Keratinocyte (primary cell): Measurements from ENCODE around the gene GAA. TPM values are rescaled to one million over a fixed set of nuclear protein-coding genes. Genes with fewer than 3 reads are reported as not detected.

Experiments
- DNase-seq: peaks from one replicate; pipeline ENCODE4 v3.0.0-alpha.2; 2011; ENCODE audit warnings: low read depth, missing footprints, low spot score
- FAIRE-seq: peaks from 2 replicates; lab custom pipeline; 2011; peaks lifted over from hg19 to GRCh38; lab: Jason Lieb, UNC
- H2AFZ ChIP-seq: 2 replicates; pipeline ENCODE4 v1.6.0; 2012; ENCODE audit warnings: low read length, control low read depth, inconsistent platforms; ENCODE audit not compliant: control insufficient read depth
- H3K27ac ChIP-seq: 2 replicates; pipeline ENCODE4 v1.5.1; 2011; ENCODE audit warnings: low read length; ENCODE audit not compliant: control insufficient read depth, insufficient read depth
- H3K27me3 ChIP-seq: 3 replicates; pipeline ENCODE4 v1.6.0; 2011; ENCODE audit warnings: low read length; ENCODE audit not compliant: control insufficient read depth, insufficient read depth; ENCODE audit errors: extremely low read depth
- H3K36me3 ChIP-seq, 2 experiments: 2 replicates in 1 of 2; 3 replicates in 1 of 2; pipeline ENCODE4 v1.5.1; 2011; ENCODE audit warnings: low read length in 2 of 2, mild to moderate bottlenecking in 1 of 2; ENCODE audit not compliant: control insufficient read depth in 2 of 2, insufficient read depth in 2 of 2; ENCODE audit errors: extremely low read depth in 1 of 2
- H3K4me1 ChIP-seq: 3 replicates; pipeline ENCODE4 v1.5.1; 2011; ENCODE audit warnings: low read length; ENCODE audit not compliant: control insufficient read depth, insufficient read depth; ENCODE audit errors: extremely low read depth
- H3K4me2 ChIP-seq: 3 replicates; pipeline ENCODE4 v1.6.0; 2011; ENCODE audit warnings: low read depth, low read length; ENCODE audit not compliant: control insufficient read depth, insufficient read depth; ENCODE audit errors: extremely low read depth
- H3K4me3 ChIP-seq, 3 experiments: fragments of 200-600 bp in 1 of 3; sonication (generic) in 1 of 3; 2 replicates in 2 of 3; 3 replicates in 1 of 3; pipeline ENCODE4 v1.5.1; 2011 to 2016; ENCODE audit warnings: low read length in 3 of 3, mild to moderate bottlenecking in 3 of 3, control low read depth in 2 of 3, inconsistent platforms in 1 of 3, low read depth in 1 of 3, mixed read lengths in 1 of 3, mixed run types in 1 of 3, moderate library complexity in 1 of 3; ENCODE audit not compliant: control insufficient read depth in 2 of 3, insufficient read depth in 2 of 3; ENCODE audit errors: extremely low read depth in 1 of 3
- H3K79me2 ChIP-seq: 2 replicates; pipeline ENCODE4 v1.6.0; 2012; ENCODE audit warnings: low read length; ENCODE audit not compliant: control insufficient read depth, insufficient read depth
- H3K9ac ChIP-seq: 3 replicates; pipeline ENCODE4 v1.6.0; 2011; ENCODE audit warnings: low read length; ENCODE audit not compliant: control insufficient read depth, insufficient read depth; ENCODE audit errors: extremely low read depth
- H3K9me1 ChIP-seq: 3 replicates; pipeline ENCODE4 v1.6.0; 2011; ENCODE audit warnings: low read length; ENCODE audit not compliant: control insufficient read depth, insufficient read depth; ENCODE audit errors: extremely low read depth
- H3K9me3 ChIP-seq: 2 replicates; pipeline ENCODE4 v1.5.1; 2012; ENCODE audit warnings: low read depth, low read length; ENCODE audit not compliant: control insufficient read depth
- H4K20me1 ChIP-seq: 3 replicates; pipeline ENCODE4 v1.6.0; 2011; ENCODE audit warnings: low read length; ENCODE audit not compliant: control insufficient read depth, insufficient read depth; ENCODE audit errors: extremely low read depth
- EZH2 ChIP-seq: IDR thresholded peaks from one replicate; pipeline ENCODE4 v1.6.1; 2012; ENCODE audit warnings: inconsistent platforms, mild to moderate bottlenecking, low read length, moderate library complexity
- dilution Hi-C: fragments of 300-500 bp; cut with MboI; formaldehyde crosslinking; loops from one replicate; pipeline ENCODE4 v1.7.0; 2020; ENCODE audit warnings: low sequenced_read_pairs; ENCODE audit not compliant: extremely low pct_ligation_motif_present
- polyA plus RNA-seq, 5 experiments: library from polyadenylated mRNA; depleted of rRNA in 3 of 5; stranded (reverse) in 3 of 5; stranded (forward) in 1 of 5; unstranded in 1 of 5; fragments of >200 nt; gene quantifications; 1 replicate in 1 of 5; 2 replicates in 3 of 5; 3 replicates in 1 of 5; pipeline versions ENCODE4 v1.2.1 to v1.2.3, GENCODE V29; 2011 to 2012; ENCODE audit warnings: missing spikeins in 2 of 5, low read depth in 1 of 5, low replicate concordance in 1 of 5
- TF ChIP-seq, protein P1 (sequence below), 3 experiments: IDR thresholded peaks in 1 of 3; conservative IDR thresholded peaks in 1 of 3; optimal IDR thresholded peaks in 1 of 3; 2 replicates in 2 of 3; 3 replicates in 1 of 3; pipeline versions ENCODE3 to v1.5.1; 2011; ENCODE audit warnings: low read length in 3 of 3, mild to moderate bottlenecking in 3 of 3, moderate library complexity in 2 of 3, control low read depth in 1 of 3, inconsistent platforms in 1 of 3; ENCODE audit not compliant: insufficient read depth in 2 of 3; ENCODE audit errors: extremely low read depth in 1 of 3

Gene GAA
- polyA plus RNA-seq, 1 donor (not counting 4 experiments of a cell fraction or from before 2014, with no cell fraction given), result 3.2 TPM

DNA sequence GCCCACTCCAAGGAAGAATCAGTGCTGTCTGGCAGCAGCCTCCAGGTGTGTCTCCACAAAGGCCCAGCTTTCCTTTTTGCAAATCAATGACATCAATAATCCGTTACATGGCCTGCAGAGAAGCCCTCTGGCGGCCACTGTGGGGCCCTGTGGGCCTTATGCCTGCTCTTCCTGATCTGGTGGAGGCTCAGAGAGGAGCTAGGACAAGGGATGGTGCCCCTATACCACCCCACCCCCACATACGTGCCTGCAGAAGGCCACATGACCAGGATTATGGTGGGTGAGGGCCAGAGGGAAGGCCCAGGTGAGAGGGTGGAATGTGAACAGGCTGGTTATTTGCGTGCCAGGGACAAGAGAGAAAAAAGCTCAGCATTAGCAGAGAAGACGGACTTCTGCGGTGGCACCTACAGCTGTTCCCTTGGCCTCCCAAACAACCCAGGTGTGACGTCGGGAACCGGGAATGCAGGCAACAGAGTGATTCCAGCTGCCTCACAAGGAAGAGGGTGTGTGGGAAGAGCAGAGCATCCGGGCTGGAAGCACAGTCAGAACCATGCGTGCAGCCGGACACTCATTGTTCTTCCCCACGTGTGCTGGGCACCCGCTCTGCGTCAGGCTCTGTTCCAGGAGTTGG, 23.1 kb downstream of the GAA start:
- FAIRE-seq (peak; percentile 60), DNase-seq (no peak)
- Histone ChIP-seq H3K4me1 (peaks cover 11% of the 10 kb centered on the region), H3K9ac (peak overlapping the region; percentile 47), H3K36me3 (no peaks in the 10 kb centered on the region), H3K27me3 (no peaks in the 10 kb centered on the region), H3K9me1 (no peaks in the 10 kb centered on the region), H4K20me1 (no peaks in the 10 kb centered on the region), H3K27ac (peak overlapping the region; percentile 49), H3K9me3 (no peaks in the 10 kb centered on the region), H2AFZ (peak overlapping the region; percentile 44), H3K79me2 (no peaks in the 10 kb centered on the region), H3K4me2 (peak overlapping the region; percentile 27), H3K4me3 (no peak overlapping the region)
- dilution Hi-C loops, result no loop called here
- TF ChIP-seq, protein P1, sequence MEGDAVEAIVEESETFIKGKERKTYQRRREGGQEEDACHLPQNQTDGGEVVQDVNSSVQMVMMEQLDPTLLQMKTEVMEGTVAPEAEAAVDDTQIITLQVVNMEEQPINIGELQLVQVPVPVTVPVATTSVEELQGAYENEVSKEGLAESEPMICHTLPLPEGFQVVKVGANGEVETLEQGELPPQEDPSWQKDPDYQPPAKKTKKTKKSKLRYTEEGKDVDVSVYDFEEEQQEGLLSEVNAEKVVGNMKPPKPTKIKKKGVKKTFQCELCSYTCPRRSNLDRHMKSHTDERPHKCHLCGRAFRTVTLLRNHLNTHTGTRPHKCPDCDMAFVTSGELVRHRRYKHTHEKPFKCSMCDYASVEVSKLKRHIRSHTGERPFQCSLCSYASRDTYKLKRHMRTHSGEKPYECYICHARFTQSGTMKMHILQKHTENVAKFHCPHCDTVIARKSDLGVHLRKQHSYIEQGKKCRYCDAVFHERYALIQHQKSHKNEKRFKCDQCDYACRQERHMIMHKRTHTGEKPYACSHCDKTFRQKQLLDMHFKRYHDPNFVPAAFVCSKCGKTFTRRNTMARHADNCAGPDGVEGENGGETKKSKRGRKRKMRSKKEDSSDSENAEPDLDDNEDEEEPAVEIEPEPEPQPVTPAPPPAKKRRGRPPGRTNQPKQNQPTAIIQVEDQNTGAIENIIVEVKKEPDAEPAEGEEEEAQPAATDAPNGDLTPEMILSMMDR (optimal IDR thresholded peaks at IDR 0.05 in 1 of 3, IDR thresholded peaks at IDR 0.05 in 1 of 3, conservative IDR thresholded peaks at IDR 0.05 in 1 of 3; ENCODE audit: extremely low read depth in 1 of 3, insufficient read depth in 2 of 3, low read length in 3 of 3), result peak; percentile 20 to 41 (median 32)
- TF ChIP-seq EZH2, result no peak

DNA sequence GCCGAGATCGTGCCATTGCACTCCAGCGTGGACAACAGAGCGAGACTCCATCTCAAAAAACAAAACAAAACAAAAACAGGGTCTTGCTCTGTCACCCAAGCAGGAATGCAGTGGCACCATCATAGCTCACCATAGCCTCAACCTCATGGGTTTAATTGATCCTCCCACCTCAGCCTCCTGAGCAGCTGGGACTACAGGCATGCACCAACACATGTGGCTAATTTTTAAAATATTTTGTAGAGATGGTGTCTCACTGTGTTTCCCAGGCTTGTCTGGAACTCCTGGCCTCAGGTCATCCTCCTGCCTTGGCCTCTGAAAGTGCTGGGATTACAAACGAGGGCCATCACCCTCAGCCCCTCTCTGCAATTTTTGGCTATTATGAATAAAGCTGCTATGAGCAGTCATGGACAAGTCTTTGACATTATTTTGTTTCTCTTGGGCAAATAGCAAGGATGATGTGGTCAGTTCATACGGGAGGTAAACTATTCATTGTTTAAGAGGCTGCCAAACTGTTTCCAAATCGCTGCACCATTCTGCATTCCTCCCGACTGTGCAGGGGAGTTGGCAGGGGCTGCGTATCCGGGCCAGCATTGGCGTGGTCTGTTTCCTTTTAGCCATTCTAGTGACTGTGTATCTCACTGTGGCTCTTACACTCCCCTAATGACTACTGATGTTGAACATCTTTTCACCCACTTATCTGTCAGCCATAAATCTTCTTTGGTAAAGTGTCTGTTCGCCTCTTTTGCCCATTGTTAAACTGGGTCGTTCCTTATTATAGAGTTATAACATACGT, 24.5 kb downstream of the GAA start:
- FAIRE-seq, result no peak

More for the DNA sequence above, 24.5 kb downstream of the GAA start:
- dilution Hi-C loops, result no loop called here
- Histone ChIP-seq H3K4me3 (no peak overlapping the region), H4K20me1 (no peaks in the 10 kb centered on the region), H3K9me1 (no peaks in the 10 kb centered on the region), H3K9ac (no peak overlapping the region), H3K27ac (no peak overlapping the region), H2AFZ (no peak overlapping the region), H3K27me3 (no peaks in the 10 kb centered on the region), H3K9me3 (no peaks in the 10 kb centered on the region), H3K79me2 (no peaks in the 10 kb centered on the region), H3K4me1 (peaks cover 11% of the 10 kb centered on the region), H3K4me2 (no peak overlapping the region), H3K36me3 (no peaks in the 10 kb centered on the region)
- DNase-seq, result no peak
- TF ChIP-seq, protein P1 (optimal IDR thresholded peaks at IDR 0.05 in 1 of 3, IDR thresholded peaks at IDR 0.05 in 1 of 3, conservative IDR thresholded peaks at IDR 0.05 in 1 of 3; ENCODE audit: extremely low read depth in 1 of 3, insufficient read depth in 2 of 3, low read length in 3 of 3), result no peak
- no peak for TF ChIP-seq EZH2
